NT2/D1 (cell line): ENCODE measurements around the gene PPP1R3D.

ENCODE experiments used
- SUZ12 ChIP-seq: IDR thresholded peaks from 2 replicates; pipeline ENCODE4 v1.6.1; 2011; ENCODE audit not compliant: insufficient read length, insufficient read depth; ENCODE audit errors: extremely low read depth
- YY1 ChIP-seq: IDR thresholded peaks from 2 replicates; pipeline ENCODE4 v1.6.1; 2011; ENCODE audit not compliant: insufficient read length, insufficient read depth
- ZNF274 ChIP-seq: IDR thresholded peaks from 2 replicates; pipeline ENCODE4 v1.6.1; 2011; ENCODE audit warnings: mild to moderate bottlenecking, low read depth, low read length

DNA sequence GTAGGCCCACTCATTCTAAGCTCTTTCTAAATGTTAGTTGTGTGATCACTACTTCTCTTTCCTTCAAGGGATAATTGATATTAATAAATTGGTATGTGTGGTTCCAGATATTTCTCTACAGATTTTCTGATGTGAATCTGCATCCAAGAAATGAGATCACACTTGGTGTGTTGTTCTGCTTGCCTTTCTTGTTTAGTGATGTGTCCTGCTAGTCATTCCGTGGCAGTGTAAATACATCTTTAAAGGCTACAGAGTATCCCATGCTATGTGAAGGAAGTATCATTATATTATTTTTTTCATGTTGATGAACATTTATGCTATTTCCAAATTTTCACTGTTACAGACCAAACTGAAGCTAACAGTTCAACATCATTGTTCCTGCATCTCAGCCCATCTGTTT lies 31.3 kb upstream of the PPP1R3D start:
- TF ChIP-seq ZNF274 (no peak), SUZ12 (no peak), YY1 (no peak)
